WTC11 (cell line): ENCODE measurements around the gene NSMCE1. TPM values are rescaled to one million over a fixed set of nuclear protein-coding genes. Genes with fewer than 3 reads are reported as not detected.

Experiments
- ATAC-seq: fragments of 200-7000 bp; cut with Tn5 transposase; 2 replicates; pipeline ENCODE4 v1.10.0; 2021; ENCODE audit warnings: mild to moderate bottlenecking, moderate library complexity
- CTCF ChIA-PET: fragments of 300-600 bp; sonication (Branson Sonifier 250); formaldehyde crosslinking; loops from one replicate; lab custom pipeline; 2021; ENCODE audit warnings: antibody characterized with exemption; lab: Charles Lee
- POLR2A ChIA-PET: fragments of 350-600 bp; sonication (Branson Sonifier 250); formaldehyde crosslinking; loops from one replicate; lab custom pipeline; 2021; ENCODE audit warnings: antibody characterized with exemption; lab: Charles Lee
- DNase-seq: peaks from one replicate; pipeline ENCODE4 v3.0.0; 2021; ENCODE audit warnings: low spot score
- H3K27ac Mint-ChIP-seq: 2 replicates; pipeline ENCODE4 v1.8.0; 2021; ENCODE audit warnings: mixed read lengths
- H3K27me3 Mint-ChIP-seq: 2 replicates; pipeline ENCODE4 v1.8.0; 2021; ENCODE audit warnings: low read depth, mild to moderate bottlenecking, moderate library complexity, mixed read lengths
- H3K36me3 Mint-ChIP-seq: 2 replicates; pipeline ENCODE4 v1.8.0; 2021; ENCODE audit warnings: mixed read lengths
- H3K4me1 Mint-ChIP-seq: 2 replicates; pipeline ENCODE4 v1.8.0; 2022; ENCODE audit warnings: mixed read lengths
- H3K4me3 Mint-ChIP-seq: 2 replicates; pipeline ENCODE4 v1.8.0; 2021; ENCODE audit warnings: mild to moderate bottlenecking, moderate library complexity, mixed read lengths
- H3K9me3 Mint-ChIP-seq: 2 replicates; pipeline ENCODE4 v1.8.0; 2021; ENCODE audit warnings: mixed read lengths
- GABPB1 ChIP-seq: sonication (generic); formaldehyde crosslinking; IDR thresholded peaks from 2 replicates; pipeline ENCODE4 v1.8.1; 2023; ENCODE audit warnings: mild to moderate bottlenecking, missing genetic modification reagents
- MXD4 ChIP-seq: fragments of 250-450 bp; sonication (Bioruptor Pico); IDR thresholded peaks from 2 replicates; pipeline ENCODE4 v1.8.0; 2021; ENCODE audit warnings: mild to moderate bottlenecking, moderate library complexity, borderline replicate concordance
- RELA ChIP-seq: sonication (generic); formaldehyde crosslinking; IDR thresholded peaks from 2 replicates; pipeline ENCODE4 v1.8.1; 2022; ENCODE audit warnings: missing genetic modification reagents, mild to moderate bottlenecking, borderline replicate concordance
- SP1 ChIP-seq: sonication (generic); formaldehyde crosslinking; conservative IDR thresholded peaks from 2 replicates; pipeline ENCODE4 v1.8.1; 2022; ENCODE audit warnings: missing genetic modification reagents
- TEAD1 ChIP-seq: sonication (generic); formaldehyde crosslinking; IDR thresholded peaks from 2 replicates; pipeline ENCODE4 v1.8.0; 2022; ENCODE audit warnings: mild to moderate bottlenecking, missing genetic modification reagents
- ZNF416 ChIP-seq: fragments of 250-450 bp; sonication (Bioruptor Pico); IDR thresholded peaks from 2 replicates; pipeline ENCODE4 v1.9.0; 2021; ENCODE audit warnings: mild to moderate bottlenecking, inconsistent platforms
- total RNA-seq: library from RNA; stranded (reverse); gene quantifications from 3 replicates; pipeline ENCODE4 v1.2.3, GENCODE V29; 2021
- TF ChIP-seq, protein P1 (sequence below): sonication (generic); formaldehyde crosslinking; IDR thresholded peaks from 2 replicates; pipeline ENCODE4 v1.8.1; 2023; ENCODE audit warnings: mild to moderate bottlenecking, missing genetic modification reagents, borderline replicate concordance
- TF ChIP-seq, protein P2 (sequence below): sonication (generic); formaldehyde crosslinking; conservative IDR thresholded peaks from 2 replicates; pipeline ENCODE4 v1.8.1; 2023; ENCODE audit warnings: mild to moderate bottlenecking, low read depth, missing genetic modification reagents, moderate library complexity
- TF ChIP-seq, protein P3 (sequence below): sonication (generic); formaldehyde crosslinking; IDR thresholded peaks from 2 replicates; pipeline ENCODE4 v1.8.0; 2022; ENCODE audit warnings: mild to moderate bottlenecking, missing genetic modification reagents
- TF ChIP-seq, protein P4 (sequence below): sonication (generic); formaldehyde crosslinking; IDR thresholded peaks from 2 replicates; pipeline ENCODE4 v1.8.0; 2022; ENCODE audit warnings: mild to moderate bottlenecking, missing genetic modification reagents
- TF ChIP-seq, protein P5 (sequence below): fragments of 200-600 bp; IDR thresholded peaks from 2 replicates; pipeline ENCODE4 v1.8.0; 2022; ENCODE audit warnings: antibody characterized with exemption

The NSMCE1 gene
- total RNA-seq, 1 experiment from 2014 or later: 29.4 TPM

DNA sequence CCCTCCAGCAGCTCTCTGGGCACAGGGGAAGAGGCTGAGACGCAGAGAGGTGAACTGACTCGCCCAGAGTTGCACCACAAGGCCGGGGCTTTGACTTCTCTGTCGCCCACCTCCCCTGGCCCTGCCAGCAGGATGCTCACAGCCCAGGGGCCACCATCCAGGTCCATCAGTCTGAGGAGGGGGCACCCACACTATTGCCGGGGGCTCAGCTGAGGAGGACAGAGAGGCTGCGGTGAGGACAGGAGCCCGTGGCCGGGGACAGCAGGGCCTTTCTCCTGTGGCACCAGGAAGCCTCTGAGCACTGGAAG lies 32.7 kb downstream of the NSMCE1 start:
- no peaks in the 10 kb centered on the region for H3K36me3 Mint-ChIP-seq
- no peak for TF ChIP-seq RELA
- no peak for TF ChIP-seq ZNF416 (CRISPR knock-in tag)
- no peak for TF ChIP-seq MXD4 (CRISPR knock-in tag)
- TF ChIP-seq, protein P1, sequence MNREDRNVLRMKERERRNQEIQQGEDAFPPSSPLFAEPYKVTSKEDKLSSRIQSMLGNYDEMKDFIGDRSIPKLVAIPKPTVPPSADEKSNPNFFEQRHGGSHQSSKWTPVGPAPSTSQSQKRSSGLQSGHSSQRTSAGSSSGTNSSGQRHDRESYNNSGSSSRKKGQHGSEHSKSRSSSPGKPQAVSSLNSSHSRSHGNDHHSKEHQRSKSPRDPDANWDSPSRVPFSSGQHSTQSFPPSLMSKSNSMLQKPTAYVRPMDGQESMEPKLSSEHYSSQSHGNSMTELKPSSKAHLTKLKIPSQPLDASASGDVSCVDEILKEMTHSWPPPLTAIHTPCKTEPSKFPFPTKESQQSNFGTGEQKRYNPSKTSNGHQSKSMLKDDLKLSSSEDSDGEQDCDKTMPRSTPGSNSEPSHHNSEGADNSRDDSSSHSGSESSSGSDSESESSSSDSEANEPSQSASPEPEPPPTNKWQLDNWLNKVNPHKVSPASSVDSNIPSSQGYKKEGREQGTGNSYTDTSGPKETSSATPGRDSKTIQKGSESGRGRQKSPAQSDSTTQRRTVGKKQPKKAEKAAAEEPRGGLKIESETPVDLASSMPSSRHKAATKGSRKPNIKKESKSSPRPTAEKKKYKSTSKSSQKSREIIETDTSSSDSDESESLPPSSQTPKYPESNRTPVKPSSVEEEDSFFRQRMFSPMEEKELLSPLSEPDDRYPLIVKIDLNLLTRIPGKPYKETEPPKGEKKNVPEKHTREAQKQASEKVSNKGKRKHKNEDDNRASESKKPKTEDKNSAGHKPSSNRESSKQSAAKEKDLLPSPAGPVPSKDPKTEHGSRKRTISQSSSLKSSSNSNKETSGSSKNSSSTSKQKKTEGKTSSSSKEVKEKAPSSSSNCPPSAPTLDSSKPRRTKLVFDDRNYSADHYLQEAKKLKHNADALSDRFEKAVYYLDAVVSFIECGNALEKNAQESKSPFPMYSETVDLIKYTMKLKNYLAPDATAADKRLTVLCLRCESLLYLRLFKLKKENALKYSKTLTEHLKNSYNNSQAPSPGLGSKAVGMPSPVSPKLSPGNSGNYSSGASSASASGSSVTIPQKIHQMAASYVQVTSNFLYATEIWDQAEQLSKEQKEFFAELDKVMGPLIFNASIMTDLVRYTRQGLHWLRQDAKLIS (CRISPR knock-in tag): no peak
- TF ChIP-seq, protein P2, sequence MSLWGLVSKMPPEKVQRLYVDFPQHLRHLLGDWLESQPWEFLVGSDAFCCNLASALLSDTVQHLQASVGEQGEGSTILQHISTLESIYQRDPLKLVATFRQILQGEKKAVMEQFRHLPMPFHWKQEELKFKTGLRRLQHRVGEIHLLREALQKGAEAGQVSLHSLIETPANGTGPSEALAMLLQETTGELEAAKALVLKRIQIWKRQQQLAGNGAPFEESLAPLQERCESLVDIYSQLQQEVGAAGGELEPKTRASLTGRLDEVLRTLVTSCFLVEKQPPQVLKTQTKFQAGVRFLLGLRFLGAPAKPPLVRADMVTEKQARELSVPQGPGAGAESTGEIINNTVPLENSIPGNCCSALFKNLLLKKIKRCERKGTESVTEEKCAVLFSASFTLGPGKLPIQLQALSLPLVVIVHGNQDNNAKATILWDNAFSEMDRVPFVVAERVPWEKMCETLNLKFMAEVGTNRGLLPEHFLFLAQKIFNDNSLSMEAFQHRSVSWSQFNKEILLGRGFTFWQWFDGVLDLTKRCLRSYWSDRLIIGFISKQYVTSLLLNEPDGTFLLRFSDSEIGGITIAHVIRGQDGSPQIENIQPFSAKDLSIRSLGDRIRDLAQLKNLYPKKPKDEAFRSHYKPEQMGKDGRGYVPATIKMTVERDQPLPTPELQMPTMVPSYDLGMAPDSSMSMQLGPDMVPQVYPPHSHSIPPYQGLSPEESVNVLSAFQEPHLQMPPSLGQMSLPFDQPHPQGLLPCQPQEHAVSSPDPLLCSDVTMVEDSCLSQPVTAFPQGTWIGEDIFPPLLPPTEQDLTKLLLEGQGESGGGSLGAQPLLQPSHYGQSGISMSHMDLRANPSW (CRISPR knock-in tag): no peak
- TF ChIP-seq SP1: no peak
- no peak for TF ChIP-seq TEAD1 (CRISPR knock-in tag)
- POLR2A ChIA-PET: no interaction called here
- DNase-seq (no peak), ATAC-seq (no peak)
- H3K27ac Mint-ChIP-seq: no peak overlapping the region
- no peak overlapping the region for H3K4me3 Mint-ChIP-seq
- H3K9me3 Mint-ChIP-seq: no peaks in the 10 kb centered on the region
- no peaks in the 10 kb centered on the region for H3K27me3 Mint-ChIP-seq
- CTCF ChIA-PET: interaction anchor here (1.0 to 6.4 kb wide), 13 partner anchors 10 to 192 kb away, joined by 3 to 109 read pairs (median 6); no protein-coding TSS in a partner anchor
- peaks cover 26% of the 10 kb centered on the region for H3K4me1 Mint-ChIP-seq

DNA sequence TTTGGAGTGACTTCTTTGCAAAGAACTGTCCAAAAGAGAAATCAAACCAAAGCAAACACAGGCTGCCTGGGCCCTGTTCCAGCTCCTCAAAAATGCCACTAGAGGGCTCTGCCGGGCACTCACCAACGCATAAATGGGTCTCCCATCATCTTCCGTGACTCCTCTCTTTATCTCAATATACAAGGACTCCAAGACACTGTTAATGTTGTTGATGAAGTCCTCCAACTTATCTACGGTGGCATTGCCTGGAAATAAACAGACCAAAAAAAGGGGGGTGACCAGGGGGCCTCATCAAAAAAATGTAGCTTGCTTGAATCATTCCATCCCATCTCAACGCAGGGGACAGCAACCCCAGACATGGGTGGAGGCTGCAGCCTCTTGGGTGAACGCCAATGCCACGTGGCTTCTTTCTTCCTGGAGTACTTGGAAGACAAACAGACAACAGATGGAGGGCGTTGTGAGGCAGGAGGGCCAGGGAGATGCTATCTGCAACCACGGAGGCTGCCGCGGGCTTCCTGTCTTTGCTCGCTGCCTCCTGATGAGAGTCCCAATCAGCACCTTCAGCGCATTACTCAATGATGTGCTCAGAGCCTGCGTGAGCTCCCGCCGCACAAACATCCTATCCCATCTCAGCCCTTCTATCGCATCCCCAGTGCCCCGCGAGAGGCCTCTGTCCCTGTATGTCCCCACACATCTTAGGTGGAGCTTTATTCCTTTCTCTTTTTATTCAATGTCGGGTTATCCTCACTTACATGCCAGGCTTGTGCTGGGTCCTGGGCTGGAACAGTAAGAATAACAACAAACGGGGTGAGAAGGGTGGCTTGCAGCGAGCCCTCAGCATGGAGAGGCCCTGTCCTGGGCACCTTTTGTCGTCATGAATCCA lies 33.3 kb downstream of the NSMCE1 start:
- POLR2A ChIA-PET: interaction anchor here (0.8 kb wide), 1 partner anchor 102 kb away, joined by 3 read pairs; no protein-coding TSS in a partner anchor
- no peak overlapping the region for H3K27ac Mint-ChIP-seq
- no peaks in the 10 kb centered on the region for H3K27me3 Mint-ChIP-seq
- H3K9me3 Mint-ChIP-seq: no peaks in the 10 kb centered on the region
- CTCF ChIA-PET: interaction anchor here (0.6 to 6.4 kb wide), 28 partner anchors 8 to 230 kb away, joined by 3 to 109 read pairs (median 5); no protein-coding TSS in a partner anchor
- TF ChIP-seq, protein P3, sequence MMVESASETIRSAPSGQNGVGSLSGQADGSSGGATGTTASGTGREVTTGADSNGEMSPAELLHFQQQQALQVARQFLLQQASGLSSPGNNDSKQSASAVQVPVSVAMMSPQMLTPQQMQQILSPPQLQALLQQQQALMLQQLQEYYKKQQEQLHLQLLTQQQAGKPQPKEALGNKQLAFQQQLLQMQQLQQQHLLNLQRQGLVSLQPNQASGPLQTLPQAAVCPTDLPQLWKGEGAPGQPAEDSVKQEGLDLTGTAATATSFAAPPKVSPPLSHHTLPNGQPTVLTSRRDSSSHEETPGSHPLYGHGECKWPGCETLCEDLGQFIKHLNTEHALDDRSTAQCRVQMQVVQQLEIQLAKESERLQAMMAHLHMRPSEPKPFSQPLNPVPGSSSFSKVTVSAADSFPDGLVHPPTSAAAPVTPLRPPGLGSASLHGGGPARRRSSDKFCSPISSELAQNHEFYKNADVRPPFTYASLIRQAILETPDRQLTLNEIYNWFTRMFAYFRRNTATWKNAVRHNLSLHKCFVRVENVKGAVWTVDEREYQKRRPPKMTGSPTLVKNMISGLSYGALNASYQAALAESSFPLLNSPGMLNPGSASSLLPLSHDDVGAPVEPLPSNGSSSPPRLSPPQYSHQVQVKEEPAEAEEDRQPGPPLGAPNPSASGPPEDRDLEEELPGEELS (CRISPR knock-in tag): no peak
- TF ChIP-seq, protein P4, sequence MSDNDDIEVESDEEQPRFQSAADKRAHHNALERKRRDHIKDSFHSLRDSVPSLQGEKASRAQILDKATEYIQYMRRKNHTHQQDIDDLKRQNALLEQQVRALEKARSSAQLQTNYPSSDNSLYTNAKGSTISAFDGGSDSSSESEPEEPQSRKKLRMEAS (CRISPR knock-in tag): 0 out of 2 replicates have a peak, but pooled peaks have one; percentile 20
- TF ChIP-seq GABPB1 (CRISPR knock-in tag): 0 out of 2 replicates have a peak, but pooled peaks have one; percentile 19
- TF ChIP-seq, protein P5, sequence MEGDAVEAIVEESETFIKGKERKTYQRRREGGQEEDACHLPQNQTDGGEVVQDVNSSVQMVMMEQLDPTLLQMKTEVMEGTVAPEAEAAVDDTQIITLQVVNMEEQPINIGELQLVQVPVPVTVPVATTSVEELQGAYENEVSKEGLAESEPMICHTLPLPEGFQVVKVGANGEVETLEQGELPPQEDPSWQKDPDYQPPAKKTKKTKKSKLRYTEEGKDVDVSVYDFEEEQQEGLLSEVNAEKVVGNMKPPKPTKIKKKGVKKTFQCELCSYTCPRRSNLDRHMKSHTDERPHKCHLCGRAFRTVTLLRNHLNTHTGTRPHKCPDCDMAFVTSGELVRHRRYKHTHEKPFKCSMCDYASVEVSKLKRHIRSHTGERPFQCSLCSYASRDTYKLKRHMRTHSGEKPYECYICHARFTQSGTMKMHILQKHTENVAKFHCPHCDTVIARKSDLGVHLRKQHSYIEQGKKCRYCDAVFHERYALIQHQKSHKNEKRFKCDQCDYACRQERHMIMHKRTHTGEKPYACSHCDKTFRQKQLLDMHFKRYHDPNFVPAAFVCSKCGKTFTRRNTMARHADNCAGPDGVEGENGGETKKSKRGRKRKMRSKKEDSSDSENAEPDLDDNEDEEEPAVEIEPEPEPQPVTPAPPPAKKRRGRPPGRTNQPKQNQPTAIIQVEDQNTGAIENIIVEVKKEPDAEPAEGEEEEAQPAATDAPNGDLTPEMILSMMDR: peak; percentile 43; the same call in 1 of the 2 replicates
- H3K36me3 Mint-ChIP-seq: no peaks in the 10 kb centered on the region
- ATAC-seq: peak; percentile 69
- peaks cover 26% of the 10 kb centered on the region for H3K4me1 Mint-ChIP-seq
- peak; percentile 46 for DNase-seq
- H3K4me3 Mint-ChIP-seq: no peak overlapping the region
